GM12878 (cell line): ENCODE measurements around the gene CEBPB. TPM values are rescaled to one million over a fixed set of nuclear protein-coding genes. Genes with fewer than 3 reads are reported as not detected.

Experiments
- ASH2L ChIP-seq: fragments of 300-600, 200-600 bp; sonication (generic); IDR thresholded peaks from 2 replicates; pipeline ENCODE4 v1.6.1; 2017; ENCODE audit warnings: low read depth, mild to moderate bottlenecking, borderline replicate concordance
- BRCA1 ChIP-seq: IDR thresholded peaks from 2 replicates; pipeline ENCODE4 v1.6.1; 2011; ENCODE audit warnings: low read depth, low read length, improper control_type of control experiment
- CUX1 ChIP-seq: IDR thresholded peaks from 2 replicates; pipeline ENCODE4 v1.6.1; 2012; ENCODE audit warnings: improper control_type of control experiment, low read depth, low read length; ENCODE audit not compliant: insufficient replicate concordance
- DPF2 ChIP-seq: fragments of 450-650 bp; IDR thresholded peaks from 2 replicates; pipeline ENCODE4 v1.6.1; 2017; ENCODE audit warnings: mild to moderate bottlenecking
- E4F1 ChIP-seq: fragments of 450-650 bp; IDR thresholded peaks from 2 replicates; pipeline ENCODE4 v1.6.1; 2018; ENCODE audit warnings: borderline replicate concordance, mild to moderate bottlenecking; ENCODE audit not compliant: partially characterized antibody
- EZH2 ChIP-seq: IDR thresholded peaks from 2 replicates; pipeline ENCODE4 v1.6.1; 2012; ENCODE audit warnings: low read depth, mild to moderate bottlenecking, control low read depth, inconsistent platforms, low read length, borderline replicate concordance; ENCODE audit not compliant: control insufficient read depth
- FOXK2 ChIP-seq: fragments of 450-650 bp; IDR thresholded peaks from 2 replicates; pipeline ENCODE4 v1.6.1; 2017; ENCODE audit warnings: mild to moderate bottlenecking, moderate library complexity
- IKZF1 ChIP-seq: fragments of 450-650 bp; conservative IDR thresholded peaks from 2 replicates; pipeline ENCODE4 v1.6.1; 2017; ENCODE audit warnings: antibody characterized with exemption, mild to moderate bottlenecking
- KLF5 ChIP-seq: fragments of 450-650 bp; IDR thresholded peaks from 2 replicates; pipeline ENCODE4 v1.6.1; 2014; ENCODE audit warnings: mild to moderate bottlenecking; ENCODE audit not compliant: partially characterized antibody
- MEF2A ChIP-seq: IDR thresholded peaks from 2 replicates; pipeline ENCODE4 v1.6.1; 2011; ENCODE audit warnings: low read depth, mild to moderate bottlenecking, low read length, moderate library complexity; ENCODE audit not compliant: insufficient read depth
- MXI1 ChIP-seq: fragments of 150-350 bp; IDR thresholded peaks from 2 replicates; pipeline ENCODE4 v1.6.1; 2011; ENCODE audit warnings: low read depth, mild to moderate bottlenecking, inconsistent platforms, low read length, improper control_type of control experiment
- NR2C2 ChIP-seq: IDR thresholded peaks from 2 replicates; pipeline ENCODE4 v1.6.1; 2011; ENCODE audit warnings: borderline replicate concordance, low read depth; ENCODE audit not compliant: control insufficient read depth, insufficient read length
- PAX5 ChIP-seq: IDR thresholded peaks from 2 replicates; pipeline ENCODE4 v1.6.1; 2011; ENCODE audit warnings: low read depth, low read length, borderline replicate concordance
- POLR2AphosphoS2 ChIP-seq: IDR thresholded peaks from 2 replicates; pipeline ENCODE4 v1.6.1; 2011; ENCODE audit warnings: low read depth, mild to moderate bottlenecking, low read length, improper control_type of control experiment, moderate library complexity
- RCOR1 ChIP-seq: conservative IDR thresholded peaks from 2 replicates; pipeline ENCODE4 v1.6.1; 2012; ENCODE audit warnings: low read depth, low read length, improper control_type of control experiment
- RELB ChIP-seq: fragments of 450-650 bp; IDR thresholded peaks from 2 replicates; pipeline ENCODE4 v1.6.1; 2017; ENCODE audit warnings: low read depth, mild to moderate bottlenecking, moderate library complexity
- SIN3A ChIP-seq: IDR thresholded peaks from 2 replicates; pipeline ENCODE4 v1.6.1; 2012; ENCODE audit warnings: low read depth, low read length, improper control_type of control experiment
- SMAD5 ChIP-seq: IDR thresholded peaks from 2 replicates; pipeline ENCODE4 v1.6.1; 2016; ENCODE audit warnings: antibody characterized with exemption, low read depth
- SP1 ChIP-seq: IDR thresholded peaks from one replicate; pipeline ENCODE4 v1.6.1; 2011; ENCODE audit warnings: low read depth, low read length
- TAF1 ChIP-seq: IDR thresholded peaks from 2 replicates; pipeline ENCODE4 v1.6.1; 2011; ENCODE audit warnings: mild to moderate bottlenecking, low read depth, low read length, borderline replicate concordance
- ZNF384 ChIP-seq: IDR thresholded peaks from 2 replicates; pipeline ENCODE4 v1.6.1; 2012; ENCODE audit warnings: low read depth, mild to moderate bottlenecking, low read length, improper control_type of control experiment, borderline replicate concordance
- polyA plus RNA-seq, 11 experiments: library from polyadenylated mRNA; depleted of rRNA in 4 of 11; unstranded in 6 of 11; stranded (reverse) in 5 of 11; fragments of >200 nt; fragmentation: Nextera tagmentation in 4 of 11; fragmentation: Illumina TruSeq in 1 of 11; extraction: Ambion mirVana in 4 of 11; extraction: Trizol in 1 of 11; gene quantifications; 1 replicate in 1 of 11; 2 replicates in 10 of 11; pipeline versions ENCODE4 v1.2.1 to v1.2.3, GENCODE V29; 2011 to 2016; ENCODE audit warnings: inconsistent platforms in 2 of 11, missing spikeins in 2 of 11, low read depth in 1 of 11
- total RNA-seq, 4 experiments: library from RNA; depleted of rRNA in 3 of 4; stranded (reverse); fragments of >200 nt in 3 of 4; fragmentation: Illumina TruSeq in 1 of 4; extraction: Trizol in 1 of 4; gene quantifications; 2 replicates each; pipeline versions ENCODE4 v1.2.1 to v1.2.3, GENCODE V29; 2013 to 2021

CEBPB gene
- total and polyA plus RNA-seq, 10 of the 15 experiments (the other 5 are each of a cell fraction or from before 2014, with no cell fraction given) = 0.18 to 8.8 (median 1.6) TPM

GRCh38 chr20:50152394-50153152 lies 38.1 kb upstream of the CEBPB start (continued):
- TF ChIP-seq CUX1 = no peak
- TF ChIP-seq E4F1 = no peak
- TF ChIP-seq SMAD5 = no peak
- no peak for TF ChIP-seq ASH2L
- TF ChIP-seq SIN3A = no peak
- no peak for TF ChIP-seq MEF2A
- TF ChIP-seq BRCA1 = no peak
- no peak for TF ChIP-seq ZNF384
- no peak for TF ChIP-seq DPF2
- no peak for TF ChIP-seq FOXK2
- no peak for TF ChIP-seq SP1
- TF ChIP-seq PAX5 = no peak
- TF ChIP-seq NR2C2 = no peak
- TF ChIP-seq RCOR1 = no peak
- TF ChIP-seq EZH2 = no peak
- TF ChIP-seq IKZF1 = 0 out of 2 replicates have a peak, but pooled peaks have one; percentile 13
- TF ChIP-seq MXI1 = no peak
- no peak for TF ChIP-seq KLF5
- TF ChIP-seq TAF1 = no peak
- no peak for TF ChIP-seq POLR2AphosphoS2
- 0 out of 2 replicates have a peak, but pooled peaks have one; percentile 22 for TF ChIP-seq RELB
- TF ChIP-seq, all 136 proteins: peak for 4
